Measurements from ENCODE around the gene ETV6. TPM values are rescaled to one million over a fixed set of nuclear protein-coding genes. Genes with fewer than 3 reads are reported as not detected.
"Not testable (repeated sequence)": the region's sequence is repeated elsewhere in the genome, so short reads cannot be mapped to it uniquely, and the experiment has no call there.

Gene ETV6
- polyA plus RNA-seq, 4 donors: 9.6 to 15.9 (median 14.4) TPM

DNA sequence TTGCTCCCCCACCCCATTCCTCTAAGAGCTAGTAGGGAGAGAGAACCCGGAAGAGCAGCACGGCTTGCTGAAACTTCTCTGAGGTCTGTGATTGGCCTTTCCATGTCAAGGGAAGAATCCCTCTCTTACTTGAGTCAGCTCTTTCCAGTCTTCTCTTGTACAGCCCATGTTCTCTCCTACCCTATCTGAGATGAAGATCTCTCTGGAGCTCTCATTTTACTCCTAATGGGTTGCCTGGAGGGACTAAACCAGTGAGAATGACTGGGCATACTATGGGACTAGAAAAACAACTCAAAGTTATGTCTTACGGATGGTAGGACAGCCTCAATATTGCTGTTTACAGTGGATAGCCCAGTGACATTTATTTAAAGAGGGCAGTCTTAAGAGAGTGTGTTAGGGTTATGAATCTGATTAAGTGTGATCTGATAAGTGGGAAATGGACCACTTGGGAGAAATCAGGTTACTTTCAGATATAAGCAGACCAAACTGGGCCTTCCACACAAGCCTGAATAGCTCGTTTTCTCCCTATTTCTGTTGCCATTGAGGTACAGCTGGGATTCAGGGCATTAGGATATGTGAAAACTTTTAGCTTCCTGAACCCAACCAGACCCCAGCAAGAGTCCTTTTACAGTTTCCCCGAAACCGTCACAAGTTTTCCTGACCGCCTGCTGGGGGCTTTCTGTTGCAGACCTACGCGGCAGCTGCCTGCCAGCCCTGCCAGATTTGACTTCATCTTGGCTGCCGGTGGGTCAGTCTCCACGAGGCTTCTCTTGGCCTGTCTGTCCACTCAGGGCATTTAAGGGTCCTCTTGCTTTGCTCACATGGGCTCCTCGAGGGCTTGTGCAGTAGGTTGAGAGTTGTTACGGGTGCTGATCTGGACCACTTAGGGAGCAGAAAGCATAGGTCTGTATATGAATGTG is 16.9 kb downstream of the ETV6 start:
- DNase-seq (ENCODE audit: low read depth in 4 of 4, low spot score in 3 of 4): no peak

DNA sequence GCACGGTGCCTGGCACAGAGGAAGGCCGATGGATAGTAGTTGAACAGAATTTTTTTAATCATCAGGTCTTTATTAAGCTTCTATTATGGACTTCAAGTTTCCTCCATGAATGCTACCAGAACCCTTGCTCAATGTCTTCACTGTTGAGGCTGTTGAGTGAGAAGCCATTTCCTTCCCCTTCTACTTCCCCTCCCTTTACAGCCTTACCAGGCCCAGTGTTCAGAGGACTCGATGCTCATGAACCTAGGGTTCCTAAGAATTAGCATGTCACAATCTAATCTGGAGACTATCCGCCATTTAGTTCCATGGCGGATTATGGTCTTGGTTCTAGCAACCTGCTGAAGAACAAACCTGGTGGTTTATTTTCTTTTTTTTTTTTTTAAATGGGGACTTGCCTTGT is 17.7 kb downstream of the ETV6 start:
- DNase-seq (ENCODE audit: low read depth in 4 of 4, low spot score in 3 of 4): no peak

DNA sequence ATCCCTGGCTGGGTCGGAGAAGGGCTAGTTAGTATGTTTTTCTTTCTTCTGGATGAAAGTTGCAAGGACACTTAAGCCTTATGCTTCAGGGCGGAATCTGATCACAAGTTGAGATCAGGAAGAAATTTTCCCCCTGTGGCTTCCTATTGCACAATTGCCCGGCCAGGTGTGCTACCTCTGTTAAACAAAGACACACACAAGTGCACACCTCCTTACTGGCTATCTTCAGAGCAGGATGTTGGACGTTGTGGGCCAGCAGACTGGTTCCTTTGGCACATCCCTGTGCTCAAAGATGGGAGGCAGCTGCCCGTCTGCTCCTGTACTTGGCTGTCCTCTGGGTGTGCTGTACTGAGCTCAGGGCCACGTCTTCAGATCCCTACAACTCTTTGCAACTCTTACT is 19.1 kb downstream of the ETV6 start:
- no peak for DNase-seq (ENCODE audit: low read depth in 4 of 4, low spot score in 3 of 4)

DNA sequence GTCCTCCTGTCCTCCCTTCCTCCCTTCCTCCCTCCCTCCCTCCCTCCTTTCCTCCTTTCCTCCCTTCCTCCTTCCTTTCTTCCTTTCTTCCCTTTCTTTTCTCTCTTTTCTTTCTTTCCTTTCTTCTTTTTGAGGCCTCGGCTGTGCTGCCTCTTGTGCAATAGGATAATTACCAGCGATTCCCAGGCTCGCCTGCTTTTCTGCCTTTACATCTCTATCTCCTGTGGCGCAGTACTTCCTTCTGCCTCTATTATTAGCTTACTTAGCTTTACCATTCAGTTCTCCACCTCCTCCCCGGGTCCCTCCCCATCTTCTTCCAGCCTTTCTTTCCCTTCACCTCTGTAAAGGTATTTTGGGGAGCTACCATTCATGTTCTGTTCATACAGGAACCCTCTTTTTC is 19.9 kb downstream of the ETV6 start:
- no peak for DNase-seq (ENCODE audit: low read depth in 4 of 4, low spot score in 3 of 4)

DNA sequence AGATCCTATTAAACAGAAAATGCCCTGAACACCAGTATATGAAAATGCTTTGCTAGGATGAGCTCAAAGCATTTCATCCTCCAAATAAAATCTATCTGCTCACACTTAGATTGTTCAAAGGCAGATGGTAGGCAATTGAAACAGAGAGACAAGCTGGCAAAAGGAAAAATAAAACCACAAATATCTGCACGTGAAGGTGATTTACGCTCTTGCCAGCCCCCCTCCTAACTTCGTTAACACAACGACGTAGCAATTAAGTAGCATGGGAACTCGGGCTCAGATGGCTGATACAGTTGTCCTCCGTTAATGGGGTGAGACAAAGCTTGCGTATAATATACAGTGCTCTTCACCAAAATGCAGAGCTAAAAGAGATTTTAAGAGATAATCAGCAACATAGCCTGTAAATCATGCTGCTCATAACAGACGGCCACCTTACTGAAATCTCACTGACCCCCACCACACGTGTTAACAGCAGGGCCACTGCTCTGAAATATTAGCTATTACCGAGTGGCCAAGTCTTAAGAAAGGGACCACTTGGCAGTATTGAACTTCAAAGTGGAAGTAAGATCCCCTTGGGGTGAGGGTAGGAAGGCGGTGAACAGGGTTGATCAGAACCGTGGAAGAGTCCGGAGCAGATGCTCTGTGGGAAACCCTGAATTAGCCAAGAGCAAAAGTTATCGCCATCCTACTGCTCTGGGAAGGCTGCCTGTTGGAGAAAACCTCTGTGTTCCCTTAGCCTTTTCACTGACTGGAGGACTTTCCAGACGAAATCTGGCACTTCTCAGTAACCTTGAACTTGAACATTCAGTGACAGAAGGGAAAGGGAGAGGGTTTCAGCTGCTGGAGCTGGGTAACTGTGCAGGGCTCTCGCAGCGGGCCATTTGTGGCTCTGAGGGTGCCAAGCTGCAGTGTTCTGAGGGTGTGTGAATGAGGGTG is 23.1 kb downstream of the ETV6 start:
- DNase-seq (ENCODE audit: low read depth in 4 of 4, low spot score in 3 of 4): no peak

DNA sequence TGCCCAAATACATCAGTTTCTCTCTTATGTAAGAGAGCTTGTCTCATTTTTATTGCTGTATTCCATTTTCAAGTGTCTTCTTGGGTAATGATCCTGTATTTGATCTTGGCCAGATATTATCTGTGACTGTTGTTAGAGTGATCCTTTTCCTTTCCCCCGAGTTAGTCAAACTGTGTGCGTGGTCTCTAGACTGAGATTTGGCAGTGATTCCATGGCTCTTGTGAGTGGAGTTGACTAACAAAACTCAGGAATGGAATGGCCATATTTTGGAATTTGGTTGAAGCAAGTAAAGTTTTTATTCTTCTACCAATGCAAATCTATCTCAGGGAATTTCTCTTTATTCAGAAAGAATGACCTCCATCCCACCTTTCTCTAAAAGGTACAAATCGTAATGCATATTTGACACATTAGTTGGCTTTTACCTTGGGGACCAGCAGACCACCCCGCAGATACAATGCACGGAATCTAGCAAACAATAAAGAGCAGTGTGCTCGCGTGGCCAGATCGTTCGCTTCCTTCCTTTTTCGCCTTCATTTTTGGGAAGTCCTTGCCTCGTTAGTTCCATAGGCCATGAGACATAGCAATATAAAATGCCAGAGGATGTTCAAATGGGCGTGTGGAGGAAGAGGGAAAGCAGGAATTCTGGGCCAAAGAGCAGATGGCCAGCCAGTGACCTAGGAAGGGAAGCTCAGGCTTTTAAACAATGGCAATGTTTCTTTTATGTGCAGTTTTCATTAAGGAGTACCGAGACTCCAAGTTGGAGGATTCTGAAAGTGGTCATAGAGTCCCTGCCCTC is 24.4 kb downstream of the ETV6 start:
- no peak for DNase-seq (ENCODE audit: low read depth in 4 of 4, low spot score in 3 of 4)

DNA sequence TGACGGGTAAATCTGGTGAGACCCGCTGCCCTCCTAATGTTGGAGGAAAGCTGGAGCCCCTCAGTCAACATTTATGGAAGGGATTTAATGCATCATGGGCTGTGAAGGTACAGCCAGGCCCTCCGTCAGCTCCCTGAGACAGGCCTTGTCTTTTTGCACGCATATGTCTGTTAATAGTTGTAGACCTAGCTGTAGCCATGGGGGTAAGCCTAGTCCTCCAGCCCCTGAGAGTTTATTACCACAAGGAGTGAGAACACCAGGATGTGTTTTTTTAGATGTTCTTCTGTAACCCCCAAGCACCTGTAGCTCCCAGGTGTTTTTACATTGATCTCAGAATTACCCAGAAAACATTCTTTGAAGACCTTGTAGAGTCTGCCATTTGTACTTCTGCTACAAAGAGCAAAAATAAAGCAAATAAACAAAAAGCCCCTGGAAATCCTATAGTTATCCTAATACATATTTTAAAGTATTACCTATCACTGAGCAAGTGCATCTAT is 25.5 kb downstream of the ETV6 start:
- no peak for DNase-seq (ENCODE audit: low read depth in 4 of 4, low spot score in 3 of 4)

DNA sequence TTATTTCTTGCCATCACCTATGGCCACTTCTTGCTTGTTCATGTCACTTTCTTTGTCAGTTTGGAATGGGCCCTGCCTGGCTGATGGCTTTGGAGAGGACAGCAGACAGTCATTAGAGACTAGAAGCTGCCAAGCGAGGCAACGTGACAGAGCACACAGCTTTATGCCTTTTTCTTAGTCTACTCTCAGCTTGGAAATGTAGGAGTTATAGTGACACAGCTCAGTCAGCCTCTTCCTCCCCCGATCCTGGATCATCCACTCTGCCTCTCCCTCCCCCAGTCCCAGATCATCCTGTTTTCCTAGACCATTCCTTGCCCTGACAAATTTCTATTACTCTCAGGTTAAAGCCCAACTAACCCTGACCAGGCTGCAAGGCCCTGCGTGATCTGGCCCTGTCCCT is 26.6 kb downstream of the ETV6 start:
- DNase-seq (ENCODE audit: low read depth in 4 of 4, low spot score in 3 of 4): no peak

DNA sequence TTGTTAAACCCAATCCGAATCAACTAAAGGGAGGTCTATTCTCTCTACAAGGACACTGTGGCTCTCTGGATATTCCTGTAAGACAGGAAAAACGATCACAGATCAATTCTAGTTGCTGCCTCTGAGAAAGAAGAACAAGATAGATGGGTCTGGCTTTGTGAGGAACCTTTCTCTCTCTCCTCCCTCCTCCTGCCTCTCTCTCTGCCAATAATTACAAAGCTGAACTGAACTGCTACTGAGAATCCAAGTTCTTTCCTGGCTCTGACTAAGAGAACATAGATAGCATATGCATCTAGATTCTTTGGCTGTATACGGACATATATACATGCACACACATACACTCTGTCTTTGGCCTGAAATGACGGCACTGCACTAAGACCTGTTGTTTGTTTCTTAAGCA is 27.6 kb downstream of the ETV6 start:
- no peak for DNase-seq (ENCODE audit: low read depth in 4 of 4, low spot score in 3 of 4)

DNA sequence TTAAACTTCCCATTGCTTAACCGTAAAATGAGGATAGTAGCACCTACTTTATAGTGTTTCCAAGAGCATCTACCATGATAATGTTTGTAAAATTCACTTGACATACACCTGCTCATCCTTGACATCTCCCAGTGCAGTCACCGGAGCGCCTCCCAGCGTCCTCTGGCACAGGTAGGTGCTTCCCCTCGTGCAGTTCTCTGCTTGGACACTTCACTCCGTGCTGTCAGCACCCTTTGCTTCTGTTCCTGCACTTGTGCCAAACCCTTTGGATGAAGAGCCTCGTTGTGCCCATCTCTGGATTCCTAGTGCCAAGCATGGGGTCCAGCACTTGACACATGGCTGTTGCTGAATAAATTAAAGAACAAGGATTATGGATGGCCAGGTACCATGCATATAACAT is 28.3 kb downstream of the ETV6 start:
- DNase-seq (ENCODE audit: low read depth in 4 of 4, low spot score in 3 of 4): no peak

DNA sequence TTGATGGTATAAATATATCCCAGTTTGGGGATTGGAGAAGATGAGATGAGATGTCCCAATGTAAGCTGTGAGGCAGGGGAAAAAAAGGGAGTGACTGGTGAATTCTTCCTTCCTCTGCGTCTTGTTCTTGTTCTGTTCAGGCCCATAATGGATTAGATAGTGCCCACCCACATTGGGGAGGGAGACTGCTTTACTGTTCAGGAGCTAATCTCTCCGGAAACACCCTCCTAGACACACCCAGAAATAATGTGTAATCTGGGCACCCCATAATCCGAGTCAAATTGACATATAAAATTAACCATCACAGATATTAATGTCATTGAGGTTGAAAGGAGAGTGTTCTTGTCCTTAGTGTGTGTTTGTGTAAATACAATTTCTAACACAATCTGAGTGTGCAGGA is 29.3 kb downstream of the ETV6 start:
- no peak for DNase-seq (ENCODE audit: low read depth in 4 of 4, low spot score in 3 of 4)

DNA sequence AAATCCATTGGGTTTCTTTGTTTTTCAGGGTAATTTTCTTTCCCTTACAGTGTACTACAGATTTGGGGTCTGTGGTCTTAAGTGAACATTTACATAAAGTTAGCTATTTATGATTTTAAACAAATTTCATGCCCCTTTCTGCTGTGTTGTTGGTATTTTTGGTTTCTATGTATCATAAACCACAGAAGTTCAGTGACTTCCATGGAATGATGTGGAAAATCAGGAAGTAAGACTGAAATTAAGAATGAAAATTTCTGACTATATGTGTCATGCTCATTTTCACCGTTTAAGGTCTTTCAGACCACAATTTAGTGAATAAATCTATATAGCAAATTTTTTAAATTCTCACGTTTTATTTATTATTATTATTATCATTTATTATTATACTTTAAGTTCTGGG is 31.7 kb downstream of the ETV6 start:
- DNase-seq (ENCODE audit: low read depth in 4 of 4, low spot score in 3 of 4): no peak

DNA sequence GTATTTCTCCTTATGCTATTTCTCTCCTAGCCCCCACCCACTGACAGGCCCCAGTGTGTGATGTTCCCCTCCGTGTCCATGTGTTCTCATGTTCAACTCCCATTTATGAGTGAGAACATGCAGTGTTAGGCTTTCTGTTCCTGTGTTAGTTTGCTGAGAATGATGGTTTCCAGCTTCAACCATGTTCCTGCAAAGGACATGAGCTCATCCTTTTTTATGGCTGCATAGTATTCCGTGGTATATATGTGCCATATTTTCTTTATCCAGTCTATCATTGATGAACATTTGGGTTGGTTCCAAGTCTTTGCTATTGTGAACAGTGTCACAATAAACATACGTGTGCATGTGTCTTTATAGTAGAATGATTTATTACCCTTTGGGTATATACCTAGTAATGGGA is 32.2 kb downstream of the ETV6 start:
- DNase-seq (ENCODE audit: low read depth in 4 of 4, low spot score in 3 of 4): not testable (repeated sequence)

DNA sequence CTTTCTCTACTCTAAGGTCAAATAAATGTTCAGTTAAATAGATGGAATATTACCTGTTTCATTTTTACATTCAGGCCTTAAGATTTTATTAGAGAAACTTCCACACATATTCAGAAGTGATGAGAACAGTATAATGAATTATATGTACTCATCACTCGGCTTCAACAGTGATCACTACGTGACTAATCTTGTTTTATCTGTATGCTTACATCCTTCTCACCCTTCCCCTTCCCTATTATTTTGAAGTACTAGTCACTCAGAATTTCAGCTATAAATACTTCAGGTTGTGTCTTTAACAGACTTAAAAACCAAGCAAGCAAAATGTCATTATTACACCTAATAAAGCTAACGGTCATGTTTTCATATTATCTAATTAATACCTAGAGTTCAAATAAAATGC is 34.9 kb downstream of the ETV6 start:
- no peak for DNase-seq (ENCODE audit: low read depth in 4 of 4, low spot score in 3 of 4)

DNA sequence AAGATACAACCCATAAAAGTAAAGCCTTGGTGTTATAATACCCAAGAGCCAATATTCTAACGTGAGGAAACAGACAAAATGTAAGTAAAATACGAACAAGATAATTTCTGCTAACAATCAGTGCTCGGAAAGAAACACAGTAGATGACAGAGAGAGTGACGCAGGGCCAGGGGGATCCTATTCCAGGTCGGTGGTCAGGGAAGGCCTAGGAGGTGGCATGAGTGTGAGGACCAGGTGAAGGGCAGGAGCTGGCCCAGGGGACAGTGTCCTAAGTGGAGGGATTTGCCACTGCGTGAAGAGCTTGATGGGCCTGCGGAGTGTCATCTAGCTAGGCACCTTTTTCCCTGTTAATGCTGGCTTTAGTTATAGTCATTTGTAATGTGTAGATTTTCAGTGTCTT is 35.3 kb downstream of the ETV6 start:
- DNase-seq (ENCODE audit: low read depth in 4 of 4, low spot score in 3 of 4): no peak

DNA sequence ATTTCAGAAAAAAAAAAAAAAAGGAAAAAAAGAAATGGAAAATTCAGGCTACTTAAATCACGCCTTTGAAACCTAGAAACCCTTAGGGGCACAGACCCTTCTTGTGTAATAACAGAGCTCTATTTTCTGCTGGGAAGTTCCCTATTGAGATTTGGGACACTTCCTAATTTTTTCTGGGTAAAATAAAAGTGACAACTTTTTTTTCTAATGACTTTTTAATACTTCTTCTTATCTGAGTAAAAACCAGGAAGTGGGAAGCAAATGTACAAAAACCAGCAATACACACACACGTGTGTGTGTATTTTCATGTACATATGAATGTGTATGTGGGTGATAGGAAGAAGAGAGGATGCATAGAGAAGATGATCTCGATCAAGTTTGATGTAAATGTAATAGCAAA is 35.8 kb downstream of the ETV6 start:
- DNase-seq (ENCODE audit: low read depth in 4 of 4, low spot score in 3 of 4): no peak

DNA sequence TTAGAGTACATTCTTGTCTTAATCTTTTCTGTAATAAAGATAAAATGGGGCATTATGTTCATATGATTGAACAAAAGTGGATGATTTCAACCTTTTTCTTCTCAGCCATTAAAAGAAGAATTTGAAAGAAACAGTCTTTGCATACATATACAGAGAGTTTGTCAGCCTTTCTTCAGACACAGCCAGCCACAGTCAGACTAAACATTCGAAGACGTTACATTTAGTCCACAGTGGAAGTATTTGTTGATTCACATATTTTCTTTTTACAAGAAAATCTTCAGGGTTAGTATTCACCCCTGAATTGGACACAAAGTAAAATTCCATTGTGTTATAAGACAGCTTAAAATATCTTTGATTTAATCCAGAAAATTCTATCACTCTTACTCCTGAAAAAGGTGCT is 36.2 kb downstream of the ETV6 start:
- no peak for DNase-seq (ENCODE audit: low read depth in 4 of 4, low spot score in 3 of 4)

DNA sequence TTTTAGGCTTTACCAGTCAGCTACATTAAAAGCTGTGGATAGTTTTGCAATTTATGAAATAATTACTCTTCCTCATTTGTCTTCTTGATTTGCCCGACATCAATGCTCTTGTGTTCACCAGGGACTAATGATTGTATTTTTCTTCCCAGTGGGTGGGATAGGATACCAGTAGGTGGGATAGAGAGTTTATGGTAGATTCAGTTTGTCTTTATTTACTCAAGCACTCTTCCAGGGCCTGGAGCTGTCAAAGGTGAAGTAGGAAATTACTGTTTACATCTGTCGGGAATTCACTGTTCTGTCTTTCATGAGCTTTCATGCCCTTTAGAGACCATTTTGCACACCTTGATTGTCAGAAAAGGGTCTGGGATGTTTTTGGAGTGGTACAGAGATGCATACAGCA is 36.6 kb downstream of the ETV6 start:
- DNase-seq (ENCODE audit: low read depth in 4 of 4, low spot score in 3 of 4): no peak

DNA sequence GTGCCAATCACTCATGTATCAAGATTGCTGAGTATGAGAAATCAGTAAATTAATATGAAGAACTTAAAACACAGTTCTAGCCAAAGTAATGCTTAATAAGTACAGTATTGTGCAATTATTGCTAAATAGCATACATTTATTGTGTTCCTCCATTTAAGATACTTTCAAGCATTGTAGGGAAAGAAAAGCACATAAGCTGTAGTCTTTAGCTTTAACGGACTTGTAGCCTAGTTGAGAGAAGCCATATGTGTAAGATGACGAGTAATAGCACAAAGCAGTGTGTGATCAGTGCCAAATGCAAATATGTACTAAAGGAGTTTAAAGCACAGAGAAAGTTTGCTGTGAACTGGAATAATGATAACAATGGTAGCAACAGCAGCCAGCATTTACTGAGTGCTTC is 38.1 kb downstream of the ETV6 start:
- DNase-seq (ENCODE audit: low read depth in 4 of 4, low spot score in 3 of 4): no peak

DNA sequence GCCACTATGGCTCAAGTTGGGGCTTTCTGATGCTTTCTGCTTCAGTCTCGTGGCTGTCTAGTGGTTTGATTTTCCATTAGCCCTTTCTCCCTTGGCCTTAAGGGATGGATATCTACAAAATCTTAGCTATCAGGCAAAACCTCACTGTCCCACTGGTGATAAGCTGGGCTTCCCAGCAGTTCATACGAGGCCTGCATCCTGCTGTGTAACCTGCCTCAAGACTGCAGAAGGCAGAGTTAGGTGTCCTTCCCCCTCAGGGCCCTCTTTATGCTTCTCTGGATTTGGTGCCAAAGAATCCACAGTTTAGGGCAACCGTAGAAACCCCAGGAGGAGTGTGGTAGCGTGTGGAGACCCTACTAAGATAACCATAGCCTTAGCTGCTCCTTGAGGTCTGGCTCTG is 38.9 kb downstream of the ETV6 start:
- no peak for DNase-seq (ENCODE audit: low read depth in 4 of 4, low spot score in 3 of 4)

DNA sequence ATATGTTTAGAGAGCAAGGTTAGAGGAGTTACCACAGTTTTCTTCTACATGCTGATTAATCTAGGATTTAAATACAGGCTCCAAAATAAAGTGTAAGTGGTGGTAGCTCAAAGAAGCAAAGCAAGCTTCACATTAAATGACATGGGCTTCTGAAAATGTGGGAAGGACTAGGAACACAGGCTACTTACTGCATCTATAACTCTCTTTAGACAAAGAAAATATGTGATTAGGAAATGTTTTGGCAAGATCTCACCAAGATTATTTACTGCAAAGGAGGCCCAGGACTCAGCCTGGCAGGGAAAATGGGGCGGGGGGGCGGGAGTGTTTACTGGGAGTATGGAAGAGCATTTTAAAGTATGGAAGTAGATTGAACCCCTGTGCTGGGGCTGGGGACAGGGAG is 39.4 kb downstream of the ETV6 start:
- DNase-seq (ENCODE audit: low read depth in 4 of 4, low spot score in 3 of 4): no peak

Data from left renal pelvis (tissue), 4 donors.